Measurements from ENCODE around the gene RPE. TPM values are rescaled to one million over a fixed set of nuclear protein-coding genes. Genes with fewer than 3 reads are reported as not detected.

Gene RPE
- total and polyA plus RNA-seq, 5 donors = 11.0 to 25.8 (median 22.6) TPM

DNA sequence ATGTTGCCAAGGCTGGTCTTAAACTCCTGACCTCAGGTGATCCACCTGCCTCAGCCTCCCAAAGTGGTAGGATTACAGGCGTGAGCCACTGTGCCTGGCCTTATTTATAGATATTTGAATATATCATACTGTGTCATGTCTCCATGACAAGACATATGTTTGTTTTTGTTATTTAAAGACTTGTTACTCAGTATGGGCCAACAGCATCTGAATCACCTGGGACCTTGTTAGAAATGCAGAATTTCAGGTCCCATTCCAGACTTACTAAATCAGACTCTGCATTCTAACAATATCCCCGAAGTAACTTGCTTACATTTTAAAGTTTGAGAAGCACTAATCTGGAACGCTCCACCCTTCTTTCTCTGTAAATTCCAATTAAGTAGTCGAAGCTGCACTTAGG lies 33.2 kb downstream of the RPE start:
- Histone ChIP-seq H3K9me3 (ENCODE audit: control insufficient read depth, low read length) (no peaks in the 10 kb centered on the region), H3K27me3 (ENCODE audit: control insufficient read depth, insufficient read depth) (no peaks in the 10 kb centered on the region), H3K4me3 (ENCODE audit: low read length) (no peak overlapping the region), H3K27ac (ENCODE audit: low read length) (no peak overlapping the region), H3K4me1 (ENCODE audit: control insufficient read depth, insufficient read depth, low read length) (no peaks in the 10 kb centered on the region)
- no peak for ATAC-seq
- intact Hi-C loops (cut with DNase I) = no loop called here
- 96% methylated on average over 4 of the region's 4 CpGs for WGBS
- no peak for DNase-seq

DNA sequence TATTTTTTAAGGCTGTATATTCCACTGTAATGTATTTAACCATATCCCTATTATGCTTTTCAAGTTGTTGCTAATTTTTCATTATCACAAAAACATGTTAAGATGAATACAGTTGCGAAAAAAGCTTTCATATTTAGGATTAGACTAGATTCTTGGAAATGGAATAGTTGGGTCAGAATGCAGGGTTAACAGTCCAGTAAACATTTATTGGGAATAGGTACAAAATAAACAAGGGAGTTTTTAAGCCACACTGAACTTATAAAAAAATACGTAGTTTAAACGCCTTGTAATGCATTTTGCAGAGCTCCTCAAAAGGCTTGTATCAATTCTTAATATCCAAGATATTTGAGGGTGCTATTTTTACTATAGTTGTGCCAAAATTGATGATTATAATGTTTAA lies 35.6 kb downstream of the RPE start:
- no peaks in the 10 kb centered on the region for H3K27me3 ChIP-seq (ENCODE audit: control insufficient read depth, insufficient read depth)
- H3K27ac ChIP-seq (ENCODE audit: low read length) = no peak overlapping the region
- ATAC-seq = no peak
- intact Hi-C loops (cut with DNase I) = no loop called here
- 95% methylated on average over 3 of the region's 3 CpGs for WGBS
- H3K9me3 ChIP-seq (ENCODE audit: control insufficient read depth, low read length) = no peaks in the 10 kb centered on the region
- H3K4me1 ChIP-seq (ENCODE audit: control insufficient read depth, insufficient read depth, low read length) = no peaks in the 10 kb centered on the region
- no peak overlapping the region for H3K4me3 ChIP-seq (ENCODE audit: low read length)
- DNase-seq = no peak

- WGBS = 98% methylated on average over 2 of the region's 2 CpGs
- peaks cover 3% of the 10 kb centered on the region for H3K4me1 ChIP-seq (ENCODE audit: control insufficient read depth, insufficient read depth, low read length)
- ATAC-seq = no peak
- no peaks in the 10 kb centered on the region for H3K27me3 ChIP-seq (ENCODE audit: control insufficient read depth, insufficient read depth)
- no peak overlapping the region for H3K27ac ChIP-seq (ENCODE audit: low read length)
- H3K9me3 ChIP-seq (ENCODE audit: control insufficient read depth, low read length) = no peaks in the 10 kb centered on the region
- no peak for DNase-seq
- intact Hi-C loops (cut with DNase I) = no loop called here
- H3K4me3 ChIP-seq (ENCODE audit: low read length) = no peak overlapping the region
These were observed 44.5 kb downstream of the RPE start for GRCh38 chr2:210046851-210047500.

DNA sequence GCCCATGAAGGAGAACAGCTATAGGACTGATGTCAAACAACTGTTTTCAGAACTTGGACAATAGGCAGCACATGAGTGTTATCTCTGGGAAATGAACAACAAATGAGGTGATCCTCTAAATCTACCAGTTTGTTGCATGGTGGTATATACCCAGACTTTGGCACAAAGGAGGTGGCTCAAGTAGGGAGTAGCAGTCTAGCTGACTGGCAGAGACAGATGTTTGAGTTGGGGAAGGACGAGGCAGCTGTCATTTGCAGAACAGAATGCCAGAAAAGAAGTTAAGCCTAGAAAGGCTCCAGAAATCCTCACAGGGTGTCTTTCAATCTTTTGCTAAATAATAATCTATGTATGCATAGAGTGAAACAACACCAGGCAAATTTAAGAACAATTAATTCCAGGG lies 47.4 kb downstream of the RPE start:
- intact Hi-C loops (cut with DNase I) = no loop called here
- ATAC-seq (no peak), DNase-seq (no peak)
- 74% methylated on average over 1 of the region's 1 CpG for WGBS
- Histone ChIP-seq H3K27me3 (ENCODE audit: control insufficient read depth, insufficient read depth) (no peaks in the 10 kb centered on the region), H3K4me3 (ENCODE audit: low read length) (no peak overlapping the region), H3K9me3 (ENCODE audit: control insufficient read depth, low read length) (no peaks in the 10 kb centered on the region), H3K4me1 (ENCODE audit: control insufficient read depth, insufficient read depth, low read length) (peaks cover 3% of the 10 kb centered on the region), H3K27ac (ENCODE audit: low read length) (no peak overlapping the region)

- H3K4me1 ChIP-seq (ENCODE audit: control insufficient read depth, insufficient read depth, low read length) = peaks cover 3% of the 10 kb centered on the region
- DNase-seq = no peak
- H3K4me3 ChIP-seq (ENCODE audit: low read length) = no peak overlapping the region
- no peak for ATAC-seq
- no peak overlapping the region for H3K27ac ChIP-seq (ENCODE audit: low read length)
- no peaks in the 10 kb centered on the region for H3K9me3 ChIP-seq (ENCODE audit: control insufficient read depth, low read length)
- intact Hi-C loops (cut with DNase I) = no loop called here
- H3K27me3 ChIP-seq (ENCODE audit: control insufficient read depth, insufficient read depth) = no peaks in the 10 kb centered on the region
- WGBS = 98% methylated on average over 1 of the region's 1 CpG
These were observed 48.4 kb downstream of the RPE start for GRCh38 chr2:210050885-210051284.

- DNase-seq = no peak
- WGBS = 100% methylated on average over 1 of the region's 1 CpG
- no peak overlapping the region for H3K27ac ChIP-seq (ENCODE audit: low read length)
- ATAC-seq = no peak
- intact Hi-C loops (cut with DNase I) = no loop called here
- no peaks in the 10 kb centered on the region for H3K4me1 ChIP-seq (ENCODE audit: control insufficient read depth, insufficient read depth, low read length)
- no peaks in the 10 kb centered on the region for H3K27me3 ChIP-seq (ENCODE audit: control insufficient read depth, insufficient read depth)
- H3K9me3 ChIP-seq (ENCODE audit: control insufficient read depth, low read length) = no peaks in the 10 kb centered on the region
- no peak overlapping the region for H3K4me3 ChIP-seq (ENCODE audit: low read length)
These were observed 52.3 kb downstream of the RPE start for GRCh38 chr2:210054696-210055095.

DNA sequence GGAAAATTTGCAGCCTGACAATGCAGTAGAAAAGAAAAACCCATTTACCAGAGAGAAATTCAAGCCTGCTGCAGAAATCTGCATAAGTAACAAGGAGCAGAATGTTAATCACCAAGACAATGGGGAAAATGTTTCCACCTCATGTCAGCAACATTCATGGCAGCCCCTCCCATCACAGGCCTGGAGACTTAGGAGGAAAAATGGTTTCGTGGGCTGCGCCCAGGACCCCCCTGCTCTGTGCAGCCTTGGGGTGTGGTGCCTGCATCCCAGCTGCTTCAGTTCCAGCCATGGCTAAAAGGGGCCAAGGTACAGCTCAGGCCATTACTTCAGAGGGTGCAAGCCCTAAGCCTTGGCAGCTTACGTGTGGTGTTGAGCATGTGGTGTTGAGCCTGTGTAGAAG lies 53.4 kb downstream of the RPE start:
- intact Hi-C loops (cut with DNase I) = no loop called here
- WGBS = 95% methylated on average over 3 of the region's 3 CpGs
- ATAC-seq (no peak), DNase-seq (no peak)
- H3K9me3 ChIP-seq (ENCODE audit: control insufficient read depth, low read length) = no peaks in the 10 kb centered on the region
- no peak overlapping the region for H3K4me3 ChIP-seq (ENCODE audit: low read length)
- H3K27me3 ChIP-seq (ENCODE audit: control insufficient read depth, insufficient read depth) = no peaks in the 10 kb centered on the region
- H3K4me1 ChIP-seq (ENCODE audit: control insufficient read depth, insufficient read depth, low read length) = no peaks in the 10 kb centered on the region
- H3K27ac ChIP-seq (ENCODE audit: low read length) = no peak overlapping the region

- Histone ChIP-seq H3K27ac (ENCODE audit: low read length) (no peak overlapping the region), H3K27me3 (ENCODE audit: control insufficient read depth, insufficient read depth) (no peaks in the 10 kb centered on the region), H3K4me3 (ENCODE audit: low read length) (no peak overlapping the region), H3K9me3 (ENCODE audit: control insufficient read depth, low read length) (no peaks in the 10 kb centered on the region), H3K4me1 (ENCODE audit: control insufficient read depth, insufficient read depth, low read length) (no peaks in the 10 kb centered on the region)
- DNase-seq (no peak), ATAC-seq (no peak)
- WGBS = 98% methylated on average over 2 of the region's 2 CpGs
- intact Hi-C loops (cut with DNase I) = no loop called here
These were observed 60.9 kb downstream of the RPE start for GRCh38 chr2:210063306-210063705.

Other genes with a start within 250 kb of the RPE start
- under 1 TPM in 3 of 4 donors, not detected in 1; 0.06 to 0.20 (median 0.12) TPM for gene UNC80, start 230.8 kb upstream of the RPE start, total RNA-seq
- 0.02 TPM for gene UNC80, start 230.8 kb upstream of the RPE start, polyA plus RNA-seq
- gene KANSL1L, start 168.8 kb downstream of the RPE start, total RNA-seq = 10 to 100 TPM; 19.4 to 23.9 (median 22.2) TPM
- 6.2 TPM for gene KANSL1L, start 168.8 kb downstream of the RPE start, polyA plus RNA-seq
- gene ACADL, start 222.8 kb downstream of the RPE start, total RNA-seq = 1 to 10 TPM; 2.8 to 3.4 (median 3.1) TPM
- gene ACADL, start 222.8 kb downstream of the RPE start, polyA plus RNA-seq = 2.8 TPM

Data from right cardiac atrium (tissue), 5 donors.